Esophagus muscularis mucosa (tissue), 3 donors: ENCODE results near the gene SAMD10.

Experiments used
- CTCF ChIP-seq, 3 experiments: fragments of 200-600 bp in 2 of 3; fragments of 450-650 bp in 1 of 3; sonication (generic) in 2 of 3; IDR thresholded peaks; one replicate each; pipeline ENCODE4 v1.5.1; 2017 to 2019; ENCODE audit warnings: antibody characterized with exemption in 3 of 3, mild to moderate bottlenecking in 2 of 3, moderate library complexity in 1 of 3
- POLR2A ChIP-seq: fragments of 450-650 bp; IDR thresholded peaks from one replicate; pipeline ENCODE4 v1.6.1; 2017; ENCODE audit warnings: antibody characterized with exemption, moderate library complexity, mild to moderate bottlenecking, low read depth
- POLR2AphosphoS5 ChIP-seq, 2 donors: sonication (generic); formaldehyde crosslinking; IDR thresholded peaks; one replicate each; pipeline ENCODE4 v1.6.1; 2017; ENCODE audit warnings: antibody characterized with exemption in 2 of 2

GRCh38 chr20:63957690-63958441 lies 21.6 kb downstream of the SAMD10 start:
- no peak for TF ChIP-seq CTCF (IDR thresholded peaks at IDR 0.05)
- no peak for TF ChIP-seq POLR2A
- TF ChIP-seq POLR2AphosphoS5 (IDR thresholded peaks at IDR 0.05) = no peak
